Activated CD8-positive, alpha-beta memory T cell treated with anti-CD3 and anti-CD28 coated beads, Interleukin-2, amount 10 ng/mL, durations not matched to agents 7 days and 5 days (primary cell): ENCODE results near the gene KRTAP1-3. TPM values are rescaled to one million over a fixed set of nuclear protein-coding genes. Genes with fewer than 3 reads are reported as not detected.
"Not testable (repeated sequence)": the region's sequence is repeated elsewhere in the genome, so short reads cannot be mapped to it uniquely, and the experiment has no call there.

Experiments
- ATAC-seq: fragments of 150-1000 bp; cut with Tn5 transposase; one replicate; pipeline ENCODE4 v1.10.0; 2021; ENCODE audit warnings: moderate library complexity
- CTCF ChIA-PET: fragments of 350-600 bp; sonication (Branson Sonifier 250); formaldehyde crosslinking; loops from one replicate; lab custom pipeline; 2021; ENCODE audit warnings: antibody characterized with exemption; lab: Charles Lee
- DNase-seq: peaks from one replicate; pipeline ENCODE4 v3.0.0-alpha.2; 2020
- H3K27ac Mint-ChIP-seq: one replicate; pipeline ENCODE4 v1.8.0; 2021; ENCODE audit warnings: mild to moderate bottlenecking, mixed read lengths
- H3K27me3 Mint-ChIP-seq: one replicate; pipeline ENCODE4 v1.8.0; 2021; ENCODE audit warnings: mixed read lengths
- H3K36me3 Mint-ChIP-seq: one replicate; pipeline ENCODE4 v1.8.0; 2021; ENCODE audit warnings: mild to moderate bottlenecking, mixed read lengths
- H3K4me1 Mint-ChIP-seq: one replicate; pipeline ENCODE4 v1.8.0; 2021; ENCODE audit warnings: mixed read lengths
- H3K4me3 Mint-ChIP-seq: one replicate; pipeline ENCODE4 v1.8.0; 2021; ENCODE audit warnings: mild to moderate bottlenecking, moderate library complexity, mixed read lengths
- H3K9me3 Mint-ChIP-seq: one replicate; pipeline ENCODE4 v1.8.0; 2022; ENCODE audit warnings: low read depth, mixed read lengths
- total RNA-seq, 2 experiments: library from RNA; stranded (reverse); gene quantifications; one replicate each; pipeline ENCODE4 v1.2.3, GENCODE V29; 2021

Gene KRTAP1-3
- total RNA-seq, 2 experiments from 2014 or later: not detected

DNA sequence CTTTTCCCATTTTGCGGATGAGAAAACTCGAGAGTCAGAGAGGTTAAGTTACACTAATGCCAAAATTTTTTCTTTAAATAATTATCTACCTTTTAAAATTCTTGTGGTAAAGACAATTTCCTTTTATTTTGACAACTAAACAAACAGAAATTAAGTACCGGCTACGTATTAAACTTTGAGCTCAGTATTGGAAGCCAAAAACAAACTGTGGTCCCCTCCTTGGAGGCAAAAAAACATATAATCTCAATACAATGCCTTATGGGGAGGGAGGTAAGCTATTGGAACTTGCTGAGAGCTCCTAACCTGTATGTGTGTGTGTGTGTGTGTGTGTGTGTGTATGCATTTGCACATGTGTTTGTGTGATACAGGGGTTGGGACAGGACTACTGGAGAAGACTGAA lies 28.8 kb upstream of the KRTAP1-3 start:
- CTCF ChIA-PET: no interaction called here
- Mint-ChIP-seq H3K4me3 (no peak overlapping the region), H3K9me3 (no peaks in the 10 kb centered on the region)

GRCh38 chr17:41061964-41062363 lies 27.3 kb upstream of the KRTAP1-3 start:
- Mint-ChIP-seq H3K27ac (no peak overlapping the region), H3K4me1 (peaks cover 5% of the 10 kb centered on the region), H3K36me3 (no peaks in the 10 kb centered on the region), H3K4me3 (no peak overlapping the region), H3K9me3 (peaks cover 3% of the 10 kb centered on the region), H3K27me3 (peaks cover 48% of the 10 kb centered on the region)
- no peak for ATAC-seq
- CTCF ChIA-PET: no interaction called here
- no peak for DNase-seq

More for the DNA sequence above, 28.8 kb upstream of the KRTAP1-3 start:
- ATAC-seq (no peak), DNase-seq (no peak)
- Mint-ChIP-seq H3K27ac (no peak overlapping the region), H3K4me1 (peaks cover 5% of the 10 kb centered on the region), H3K36me3 (no peaks in the 10 kb centered on the region), H3K27me3 (peaks cover 39% of the 10 kb centered on the region)

DNA sequence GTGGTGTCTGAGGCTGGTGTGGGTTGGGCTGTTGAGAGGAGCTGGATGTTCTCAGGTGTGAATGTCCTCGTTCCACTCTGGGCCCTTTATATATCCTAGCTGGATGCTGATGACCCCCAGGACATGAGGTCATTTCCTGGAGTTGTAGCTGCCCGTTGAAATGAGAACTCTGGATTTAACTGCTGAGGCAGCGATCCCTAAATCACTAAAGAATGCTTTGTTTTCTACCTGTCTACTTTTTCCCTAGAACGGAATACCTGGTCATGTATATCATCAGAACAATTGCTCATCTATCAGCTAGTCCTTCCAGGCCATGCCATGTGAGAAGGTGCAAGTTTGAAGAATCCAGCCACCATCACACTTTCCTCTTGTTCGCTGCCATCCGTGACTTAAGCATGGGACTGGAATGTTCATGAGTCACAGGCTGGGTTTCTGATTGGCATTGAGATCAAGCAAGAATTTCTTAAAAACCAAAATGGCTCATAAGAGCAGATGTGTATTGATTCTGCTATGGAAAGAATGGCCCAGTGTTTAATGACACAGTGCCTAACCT lies 25.5 kb upstream of the KRTAP1-3 start, which contains the start of gene KRTAP2-3:
Gene KRTAP2-3 (minus strand): TSS at position 63 of the 553 bp plus-strand sequence. CDS start 64 bp downstream, outside the sequence.
- DNase-seq: no peak
- ATAC-seq: no peak
- CTCF ChIA-PET: no interaction called here
- Mint-ChIP-seq H3K27me3 (peaks cover 51% of the 10 kb centered on the region), H3K9me3 (peaks cover 3% of the 10 kb centered on the region), H3K27ac (no peak within 1 kb of the TSS), H3K36me3 (no peaks in the 10 kb centered on the region), H3K4me1 (no peaks in the 10 kb centered on the region), H3K4me3 (no peak within 1 kb of the TSS)

- H3K27me3 Mint-ChIP-seq: peaks cover 51% of the 10 kb centered on the region
- H3K4me1 Mint-ChIP-seq, H3K9me3 Mint-ChIP-seq, ATAC-seq, H3K36me3 Mint-ChIP-seq, CTCF ChIA-PET, H3K4me3 Mint-ChIP-seq, DNase-seq, H3K27ac Mint-ChIP-seq: not testable (repeated sequence)
Observed at GRCh38 chr17:41059276-41060051, 24.8 kb upstream of the KRTAP1-3 start.

GRCh38 chr17:41058741-41059140 lies 24.1 kb upstream of the KRTAP1-3 start:
- Mint-ChIP-seq H3K4me3 (no peak overlapping the region), H3K27ac (no peak overlapping the region), H3K36me3 (no peaks in the 10 kb centered on the region), H3K27me3 (peaks cover 48% of the 10 kb centered on the region), H3K4me1 (no peaks in the 10 kb centered on the region), H3K9me3 (peaks cover 3% of the 10 kb centered on the region)
- CTCF ChIA-PET: no interaction called here
- ATAC-seq (no peak), DNase-seq (no peak)

DNA sequence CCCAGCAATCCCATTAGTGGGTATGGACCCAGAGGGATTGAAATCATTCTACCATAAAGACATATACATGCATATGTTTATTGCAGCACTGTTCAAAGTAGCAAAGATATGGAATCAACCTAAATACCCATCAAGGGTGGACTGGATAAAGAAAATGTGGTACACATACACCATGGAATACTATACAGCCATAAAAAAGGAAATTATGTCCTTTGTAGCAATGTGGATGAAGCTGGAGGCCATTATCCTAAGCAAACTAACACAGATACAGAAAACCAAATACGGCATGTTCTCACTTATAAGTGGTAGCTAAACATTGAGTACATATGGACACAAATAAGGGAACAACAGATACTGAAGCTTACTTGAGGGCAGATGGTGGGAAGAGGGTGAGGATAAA lies 22.9 kb upstream of the KRTAP1-3 start:
- ATAC-seq (no peak), DNase-seq (no peak)
- peaks cover 54% of the 10 kb centered on the region for H3K27me3 Mint-ChIP-seq
- no peaks in the 10 kb centered on the region for H3K36me3 Mint-ChIP-seq
- peaks cover 3% of the 10 kb centered on the region for H3K9me3 Mint-ChIP-seq
- H3K4me1 Mint-ChIP-seq: no peaks in the 10 kb centered on the region
- H3K27ac Mint-ChIP-seq: no peak overlapping the region
- CTCF ChIA-PET: no interaction called here
- no peak overlapping the region for H3K4me3 Mint-ChIP-seq

GRCh38 chr17:41055130-41055529 lies 20.5 kb upstream of the KRTAP1-3 start, which contains the start of gene KRTAP2-2:
Gene KRTAP2-2, minus strand, starts transcription at chr17:41055230. Its CDS starts 19 bp downstream, at chr17:41055211.
- H3K4me1 Mint-ChIP-seq, H3K4me3 Mint-ChIP-seq, H3K36me3 Mint-ChIP-seq, ATAC-seq, DNase-seq, CTCF ChIA-PET, H3K9me3 Mint-ChIP-seq, H3K27ac Mint-ChIP-seq: not testable (repeated sequence)
- H3K27me3 Mint-ChIP-seq: peaks cover 41% of the 10 kb centered on the region

GRCh38 chr17:41054556-41054955 lies 19.9 kb upstream of the KRTAP1-3 start:
- H3K27ac Mint-ChIP-seq, H3K9me3 Mint-ChIP-seq, H3K36me3 Mint-ChIP-seq, CTCF ChIA-PET, ATAC-seq, DNase-seq, H3K4me3 Mint-ChIP-seq, H3K4me1 Mint-ChIP-seq: not testable (repeated sequence)
- peaks cover 39% of the 10 kb centered on the region for H3K27me3 Mint-ChIP-seq

- no peak overlapping the region for H3K27ac Mint-ChIP-seq
- no peaks in the 10 kb centered on the region for H3K4me1 Mint-ChIP-seq
- H3K27me3 Mint-ChIP-seq: peaks cover 36% of the 10 kb centered on the region
- DNase-seq (no peak), ATAC-seq (no peak)
- H3K9me3 Mint-ChIP-seq: peaks cover 3% of the 10 kb centered on the region
- H3K36me3 Mint-ChIP-seq: no peaks in the 10 kb centered on the region
- no peak overlapping the region for H3K4me3 Mint-ChIP-seq
- CTCF ChIA-PET: no interaction called here
Observed at GRCh38 chr17:41054025-41054424, 19.4 kb upstream of the KRTAP1-3 start.

DNA sequence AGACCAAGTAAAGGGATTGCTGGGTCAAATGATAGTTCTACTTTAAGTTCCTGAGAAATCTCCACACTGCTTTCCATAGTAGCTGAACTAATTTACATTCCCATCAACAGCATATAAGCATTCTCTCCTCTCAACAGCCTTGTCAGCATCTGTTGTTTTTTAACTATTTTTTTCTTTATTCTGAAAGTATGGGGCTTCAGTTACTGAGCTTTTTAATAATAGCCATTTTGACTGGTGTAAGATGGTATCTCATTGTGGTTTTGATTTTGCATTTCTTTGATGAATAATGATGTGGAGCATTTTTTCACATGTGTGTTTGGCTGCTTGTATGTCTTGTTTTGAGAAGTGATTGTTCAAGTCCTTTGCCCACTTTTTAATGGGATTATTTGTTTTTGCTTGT lies 17.9 kb upstream of the KRTAP1-3 start:
- Mint-ChIP-seq H3K36me3 (no peaks in the 10 kb centered on the region), H3K27ac (no peak overlapping the region), H3K4me3 (no peak overlapping the region), H3K27me3 (peaks cover 32% of the 10 kb centered on the region), H3K9me3 (peaks cover 3% of the 10 kb centered on the region), H3K4me1 (no peaks in the 10 kb centered on the region)
- CTCF ChIA-PET: no interaction called here
- no peak for DNase-seq
- no peak for ATAC-seq

GRCh38 chr17:41049110-41049509 lies 14.4 kb upstream of the KRTAP1-3 start:
- Mint-ChIP-seq H3K9me3 (no peaks in the 10 kb centered on the region), H3K4me1 (no peaks in the 10 kb centered on the region), H3K4me3 (no peak overlapping the region), H3K27ac (no peak overlapping the region), H3K36me3 (no peaks in the 10 kb centered on the region), H3K27me3 (peaks cover 32% of the 10 kb centered on the region)
- DNase-seq (no peak), ATAC-seq (no peak)
- CTCF ChIA-PET: no interaction called here

DNA sequence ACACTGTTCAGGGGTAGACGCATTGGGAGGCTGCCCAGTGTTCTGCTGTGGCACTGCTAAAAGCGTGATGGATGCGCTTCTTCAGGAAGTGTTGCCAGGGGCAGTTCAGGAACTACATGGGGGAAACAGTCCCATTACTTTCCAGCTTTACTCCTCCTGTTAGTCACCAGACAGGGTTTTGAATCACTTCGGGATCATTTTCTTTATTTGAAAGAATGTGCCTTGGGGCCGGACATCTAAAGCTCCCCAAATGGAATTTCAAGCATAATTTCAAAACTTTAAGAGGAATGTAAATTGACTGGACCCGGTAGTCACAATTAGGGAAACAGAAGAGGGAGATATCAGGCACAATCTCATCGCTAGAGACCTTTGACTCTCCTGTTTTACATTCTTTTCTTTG lies 13.8 kb upstream of the KRTAP1-3 start:
- no peak overlapping the region for H3K4me3 Mint-ChIP-seq
- CTCF ChIA-PET: interaction anchor here (1.5 kb wide), 1 partner anchor 42 kb away, joined by 3 read pairs; no protein-coding TSS in a partner anchor
- no peaks in the 10 kb centered on the region for H3K36me3 Mint-ChIP-seq
- no peak overlapping the region for H3K27ac Mint-ChIP-seq
- peaks cover 30% of the 10 kb centered on the region for H3K27me3 Mint-ChIP-seq
- H3K9me3 Mint-ChIP-seq: no peaks in the 10 kb centered on the region
- DNase-seq (no peak), ATAC-seq (no peak)
- no peaks in the 10 kb centered on the region for H3K4me1 Mint-ChIP-seq

- H3K4me1 Mint-ChIP-seq: not testable (repeated sequence)
Observed at GRCh38 chr17:41046735-41047465, 12.2 kb upstream of the KRTAP1-3 start, which contains the start of gene KRTAP2-1. Gene KRTAP2-1, minus strand, starts transcription at chr17:41047316. Its CDS starts 49 bp downstream, at chr17:41047267.

More at GRCh38 chr17:41046735-41047465, 12.2 kb upstream of the KRTAP1-3 start, which contains the start of gene KRTAP2-1:
- H3K27ac Mint-ChIP-seq, H3K4me3 Mint-ChIP-seq, H3K9me3 Mint-ChIP-seq, DNase-seq, ATAC-seq, H3K36me3 Mint-ChIP-seq: not testable (repeated sequence)
- peaks cover 19% of the 10 kb centered on the region for H3K27me3 Mint-ChIP-seq
- CTCF ChIA-PET: interaction anchor here (1.5 kb wide), 1 partner anchor 41 kb away, joined by 3 read pairs; no protein-coding TSS in a partner anchor
